ENCODE measurements around the gene PTCH1.

Gene PTCH1

GRCh38 chr9:95516734-95517558 lies at the start of gene PTCH1:
Gene PTCH1, minus strand, starts transcription at chr9:95516971.
- peak; percentile 34 for DNase-seq

GRCh38 chr9:95565982-95566381 lies 49.2 kb upstream of the PTCH1 start:
- DNase-seq = no peak

- DNase-seq = no peak
Observed at GRCh38 chr9:95561913-95562312, 45.1 kb upstream of the PTCH1 start.

GRCh38 chr9:95557142-95557541 lies 40.4 kb upstream of the PTCH1 start:
- no peak for DNase-seq

GRCh38 chr9:95556521-95556920 lies 39.8 kb upstream of the PTCH1 start:
- DNase-seq = no peak

GRCh38 chr9:95552814-95553546 lies 36.2 kb upstream of the PTCH1 start:
- no peak for DNase-seq

- no peak for DNase-seq
Observed at GRCh38 chr9:95552255-95552654, 35.5 kb upstream of the PTCH1 start.

- DNase-seq = no peak
Observed at GRCh38 chr9:95551406-95551805, 34.6 kb upstream of the PTCH1 start.

- no peak for DNase-seq
Observed at GRCh38 chr9:95545831-95546567, 29.2 kb upstream of the PTCH1 start.

- no peak for DNase-seq
Observed at GRCh38 chr9:95533996-95534680, 17.4 kb upstream of the PTCH1 start.

GRCh38 chr9:95529910-95530309 lies 13.1 kb upstream of the PTCH1 start:
- no peak for DNase-seq

GRCh38 chr9:95528908-95529502 lies 12.2 kb upstream of the PTCH1 start:
- no peak for DNase-seq

- no peak for DNase-seq
Observed at GRCh38 chr9:95522871-95523370, 6.2 kb upstream of the PTCH1 start.

- no peak for DNase-seq
Observed at GRCh38 chr9:95521699-95522098, 4.9 kb upstream of the PTCH1 start.

GRCh38 chr9:95517559-95518425 lies 1.0 kb upstream of the PTCH1 start:
- no peak for DNase-seq

GRCh38 chr9:95516221-95516733 lies 494 bp downstream of the PTCH1 start:
- DNase-seq = no peak

- peak; percentile 34 for DNase-seq
Observed at GRCh38 chr9:95515272-95516113, 1.3 kb downstream of the PTCH1 start.

- DNase-seq = no peak
Observed at GRCh38 chr9:95514342-95514741, 2.4 kb downstream of the PTCH1 start.

- no peak for DNase-seq
Observed at GRCh38 chr9:95513711-95514110, 3.1 kb downstream of the PTCH1 start.

- no peak for DNase-seq
Observed at GRCh38 chr9:95512709-95513095, 4.1 kb downstream of the PTCH1 start.

All from CD4-positive, alpha-beta T cell treated with Interleukin-12 subunit alpha and Interleukin-12 subunit beta, for 1 hour (primary cell).